HepG2 (cell line): ENCODE results near the gene KIF24. TPM values are rescaled to one million over a fixed set of nuclear protein-coding genes. Genes with fewer than 3 reads are reported as not detected.

Experiments used
- ATF7-NPFF ChIP-seq: sonication (generic); formaldehyde crosslinking; IDR thresholded peaks from 2 replicates; pipeline ENCODE4 v1.8.1; 2023; ENCODE audit warnings: mild to moderate bottlenecking, low read depth, missing genetic modification reagents, moderate library complexity
- HNRNPK ChIP-seq: fragments of 200-400 bp; formaldehyde crosslinking; IDR thresholded peaks from 2 replicates; pipeline ENCODE4 v1.6.1; 2018; ENCODE audit warnings: low read length, low read depth, moderate library complexity, mild to moderate bottlenecking; ENCODE audit not compliant: poor library complexity, severe bottlenecking
- MAFG ChIP-seq: sonication (generic); formaldehyde crosslinking; IDR thresholded peaks from 2 replicates; pipeline ENCODE4 v1.5.1; 2020; ENCODE audit warnings: mild to moderate bottlenecking, missing genetic modification reagents
- NFATC3 ChIP-seq: sonication (generic); formaldehyde crosslinking; IDR thresholded peaks from 2 replicates; pipeline ENCODE4 v1.5.1; 2020; ENCODE audit warnings: mild to moderate bottlenecking, missing genetic modification reagents
- RXRA ChIP-seq: sonication (generic); formaldehyde crosslinking; IDR thresholded peaks from 2 replicates; pipeline ENCODE4 v1.5.1; 2020; ENCODE audit warnings: missing genetic modification reagents
- SATB2 ChIP-seq: sonication (generic); formaldehyde crosslinking; IDR thresholded peaks from 2 replicates; pipeline ENCODE4 v1.5.0; 2020; ENCODE audit warnings: missing genetic modification reagents
- TEAD3 ChIP-seq: optimal IDR thresholded peaks from 2 replicates; pipeline ENCODE3; 2016; ENCODE audit warnings: borderline replicate concordance
- THAP9 ChIP-seq: sonication (generic); formaldehyde crosslinking; IDR thresholded peaks from 2 replicates; pipeline ENCODE4; 2020; ENCODE audit warnings: missing genetic modification reagents, mild to moderate bottlenecking, borderline replicate concordance
- TMF1 ChIP-seq: sonication (generic); formaldehyde crosslinking; IDR thresholded peaks from 2 replicates; pipeline ENCODE4 v1.8.1; 2022; ENCODE audit warnings: low read depth, missing genetic modification reagents
- TOE1 ChIP-seq: sonication (generic); formaldehyde crosslinking; IDR thresholded peaks from 2 replicates; pipeline ENCODE4 v1.4.0; 2020; ENCODE audit warnings: mild to moderate bottlenecking, missing genetic modification reagents
- ZBED4 ChIP-seq: sonication (generic); formaldehyde crosslinking; IDR thresholded peaks from 2 replicates; pipeline ENCODE4 v1.4.0; 2020; ENCODE audit warnings: missing genetic modification reagents, borderline replicate concordance
- ZNF282 ChIP-seq: fragments of 450-650 bp; IDR thresholded peaks from 2 replicates; pipeline ENCODE4 v1.6.1; 2018; ENCODE audit not compliant: partially characterized antibody
- ZNF484 ChIP-seq: sonication (generic); formaldehyde crosslinking; IDR thresholded peaks from 2 replicates; pipeline ENCODE4 v1.5.1; 2020; ENCODE audit warnings: mild to moderate bottlenecking, low read depth, missing genetic modification reagents, borderline replicate concordance
- ZNF790 ChIP-seq: sonication (generic); formaldehyde crosslinking; IDR thresholded peaks from 2 replicates; pipeline ENCODE4 v1.8.0; 2022; ENCODE audit warnings: missing genetic modification reagents, mild to moderate bottlenecking, borderline replicate concordance
- ZNF850 ChIP-seq: sonication (generic); formaldehyde crosslinking; conservative IDR thresholded peaks from 2 replicates; pipeline ENCODE4 v1.9.0; 2021; ENCODE audit warnings: mild to moderate bottlenecking, missing genetic modification reagents
- polyA plus RNA-seq, 8 experiments: library from polyadenylated mRNA; depleted of rRNA in 3 of 8; stranded (reverse) in 7 of 8; unstranded in 1 of 8; fragments of >200 nt; fragmentation: Illumina TruSeq in 4 of 8; extraction: Trizol in 4 of 8; gene quantifications; 2 replicates each; pipeline versions ENCODE4 v1.2.1 to v1.2.3, GENCODE V29; 2011 to 2016; ENCODE audit warnings: low read depth in 4 of 8, missing spikeins in 1 of 8, mixed read lengths in 1 of 8; ENCODE audit not compliant: insufficient read depth in 1 of 8
- total RNA-seq, 5 experiments: library from RNA; depleted of rRNA; stranded (reverse); fragments of >200 nt; fragmentation: Illumina TruSeq; extraction: Trizol; gene quantifications; 2 replicates each; pipeline ENCODE4 v1.2.3, GENCODE V29; 2016; ENCODE audit warnings: low read depth in 1 of 5
- TF ChIP-seq, protein P1 (sequence below): sonication (generic); formaldehyde crosslinking; IDR thresholded peaks from 2 replicates; pipeline ENCODE4 v1.4.0; 2020; ENCODE audit warnings: missing genetic modification reagents
- TF ChIP-seq, protein P2 (sequence below): IDR thresholded peaks from 2 replicates; pipeline ENCODE4 v1.6.1; 2016; ENCODE audit warnings: mild to moderate bottlenecking

The KIF24 gene
- total and polyA plus RNA-seq, 2 of the 13 experiments (the other 11 are each of a cell fraction or from before 2014, with no cell fraction given), result 1.1 to 3.0 TPM

DNA sequence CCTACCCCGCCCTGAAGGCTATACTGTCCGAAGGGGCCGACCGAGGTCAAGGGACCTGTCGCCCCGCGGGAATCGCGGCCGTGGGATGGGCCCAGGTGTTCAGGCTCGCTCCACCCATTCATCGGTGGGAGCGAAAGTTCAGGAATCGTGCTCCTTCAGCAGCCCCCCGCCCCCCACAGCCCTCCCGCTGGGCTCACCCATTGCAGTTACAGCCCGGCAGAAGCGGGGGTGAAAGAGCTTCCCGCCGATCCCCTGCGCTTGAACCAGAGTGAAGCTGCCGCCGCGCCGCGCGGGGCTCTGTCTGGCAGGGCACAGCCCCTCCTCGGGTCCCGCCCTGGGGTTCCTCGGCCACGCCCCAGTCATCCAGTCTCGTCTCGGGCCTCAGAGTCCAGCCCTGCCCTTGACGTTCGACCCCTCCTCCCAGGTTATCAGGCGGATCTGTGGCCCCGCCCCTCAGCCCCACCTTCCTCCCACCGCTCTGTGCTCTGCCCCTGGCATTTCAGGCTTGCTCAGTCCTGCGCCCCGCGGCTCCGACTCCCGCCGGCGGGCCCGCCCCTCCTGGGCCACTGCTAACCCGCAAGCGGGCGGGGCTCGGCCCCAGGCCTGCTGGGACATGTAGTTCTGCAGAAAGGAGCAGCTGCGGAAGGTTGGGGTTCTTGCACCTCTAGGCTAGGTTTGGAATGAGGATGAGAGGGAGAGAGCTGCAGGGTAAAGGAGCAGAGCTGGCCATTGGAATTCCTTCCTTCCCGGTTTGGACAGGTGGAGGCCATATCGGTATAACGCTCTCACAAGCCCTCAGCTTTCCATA, 47.7 kb upstream of the KIF24 start, which contains the start of gene MYORG (continued):
- TF ChIP-seq TEAD3 (peak; percentile 84), ATF7-NPFF (CRISPR knock-in tag) (peak; percentile 23; the same call in 1 of the 2 replicates), ZNF484 (CRISPR knock-in tag) (no peak), ZNF282 (no peak), SATB2 (CRISPR knock-in tag) (no peak; the same call in 1 of the 2 replicates), THAP9 (no peak), ZBED4 (peak; percentile 94; the same call in 1 of the 2 replicates), TMF1 (CRISPR knock-in tag) (no peak; the same call in 1 of the 2 replicates), NFATC3 (no peak), TOE1 (CRISPR knock-in tag) (no peak), HNRNPK (peak; percentile 47), RXRA (CRISPR knock-in tag) (peak; percentile 87), MAFG (no peak), ZNF850 (0 out of 2 replicates have a peak, but pooled peaks have one; percentile 44), ZNF790 (CRISPR knock-in tag) (no peak; the same call in 1 of the 2 replicates)
- TF ChIP-seq, protein P1, sequence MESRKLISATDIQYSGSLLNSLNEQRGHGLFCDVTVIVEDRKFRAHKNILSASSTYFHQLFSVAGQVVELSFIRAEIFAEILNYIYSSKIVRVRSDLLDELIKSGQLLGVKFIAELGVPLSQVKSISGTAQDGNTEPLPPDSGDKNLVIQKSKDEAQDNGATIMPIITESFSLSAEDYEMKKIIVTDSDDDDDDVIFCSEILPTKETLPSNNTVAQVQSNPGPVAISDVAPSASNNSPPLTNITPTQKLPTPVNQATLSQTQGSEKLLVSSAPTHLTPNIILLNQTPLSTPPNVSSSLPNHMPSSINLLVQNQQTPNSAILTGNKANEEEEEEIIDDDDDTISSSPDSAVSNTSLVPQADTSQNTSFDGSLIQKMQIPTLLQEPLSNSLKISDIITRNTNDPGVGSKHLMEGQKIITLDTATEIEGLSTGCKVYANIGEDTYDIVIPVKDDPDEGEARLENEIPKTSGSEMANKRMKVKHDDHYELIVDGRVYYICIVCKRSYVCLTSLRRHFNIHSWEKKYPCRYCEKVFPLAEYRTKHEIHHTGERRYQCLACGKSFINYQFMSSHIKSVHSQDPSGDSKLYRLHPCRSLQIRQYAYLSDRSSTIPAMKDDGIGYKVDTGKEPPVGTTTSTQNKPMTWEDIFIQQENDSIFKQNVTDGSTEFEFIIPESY, result peak; percentile 20; the same call in 1 of the 2 replicates
- TF ChIP-seq, protein P2, sequence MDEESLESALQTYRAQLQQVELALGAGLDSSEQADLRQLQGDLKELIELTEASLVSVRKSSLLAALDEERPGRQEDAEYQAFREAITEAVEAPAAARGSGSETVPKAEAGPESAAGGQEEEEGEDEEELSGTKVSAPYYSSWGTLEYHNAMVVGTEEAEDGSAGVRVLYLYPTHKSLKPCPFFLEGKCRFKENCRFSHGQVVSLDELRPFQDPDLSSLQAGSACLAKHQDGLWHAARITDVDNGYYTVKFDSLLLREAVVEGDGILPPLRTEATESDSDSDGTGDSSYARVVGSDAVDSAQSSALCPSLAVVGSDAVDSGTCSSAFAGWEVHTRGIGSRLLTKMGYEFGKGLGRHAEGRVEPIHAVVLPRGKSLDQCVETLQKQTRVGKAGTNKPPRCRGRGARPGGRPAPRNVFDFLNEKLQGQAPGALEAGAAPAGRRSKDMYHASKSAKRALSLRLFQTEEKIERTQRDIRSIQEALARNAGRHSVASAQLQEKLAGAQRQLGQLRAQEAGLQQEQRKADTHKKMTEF (CRISPR knock-in tag), result peak; percentile 85
